Heart right ventricle (tissue), 16 donors: ENCODE results near the gene OLFM1. TPM values are rescaled to one million over a fixed set of nuclear protein-coding genes. Genes with fewer than 3 reads are reported as not detected.

Experiments
- ATAC-seq, 8 donors: fragments of 200-7000 bp; cut with Tn5 transposase; one replicate each; pipeline ENCODE4 v1.9.1; 2020; ENCODE audit warnings: mild to moderate bottlenecking in 8 of 8, moderate library complexity in 8 of 8, moderate number of reproducible peaks in 1 of 8
- DNase-seq, 2 donors: peaks; one replicate each; pipeline ENCODE4 v3.0.0-alpha.2; 2020
- H3K27ac ChIP-seq, 10 donors: fragments of 200-600 bp; sonication (generic) in 2 of 10; one replicate each; pipeline versions ENCODE4 v1.5.0 to v1.8.0; 2020 to 2022; ENCODE audit warnings: mild to moderate bottlenecking in 3 of 10
- H3K27me3 ChIP-seq, 7 donors: fragments of 200-600 bp; one replicate each; pipeline ENCODE4 v1.8.0; 2021 to 2022; ENCODE audit warnings: mild to moderate bottlenecking in 2 of 7
- H3K36me3 ChIP-seq, 9 donors: fragments of 200-600 bp; sonication (generic) in 1 of 9; one replicate each; pipeline versions ENCODE4 v1.5.0 to v1.8.0; 2020 to 2022; ENCODE audit warnings: mild to moderate bottlenecking in 2 of 9
- H3K4me1 ChIP-seq, 9 donors: fragments of 200-600 bp; sonication (generic) in 1 of 9; one replicate each; pipeline versions ENCODE4 v1.5.0 to v1.8.0; 2020 to 2022; ENCODE audit warnings: mild to moderate bottlenecking in 4 of 9
- H3K4me3 ChIP-seq, 10 donors: fragments of 200-600 bp; sonication (generic) in 2 of 10; one replicate each; pipeline versions ENCODE4 v1.5.0 to v1.8.0; 2020 to 2022; ENCODE audit warnings: mild to moderate bottlenecking in 7 of 10, moderate library complexity in 2 of 10
- H3K9me3 ChIP-seq, 11 donors: fragments of 200-600 bp in 10 of 11; sonication (generic) in 2 of 11; one replicate each; pipeline versions ENCODE4 v1.5.0 to v1.8.0; 2013 to 2022; ENCODE audit warnings: mild to moderate bottlenecking in 2 of 11, control low read depth in 1 of 11, moderate library complexity in 1 of 11
- CTCF ChIP-seq, 9 donors: fragments of 200-600 bp; sonication (generic) in 2 of 9; IDR thresholded peaks; one replicate each; pipeline versions ENCODE4 v1.5.0 to v1.8.0; 2021 to 2022; ENCODE audit warnings: antibody characterized with exemption in 9 of 9, mild to moderate bottlenecking in 5 of 9, moderate library complexity in 1 of 9
- WGBS, 2 donors: extraction: QIAGEN DNeasy Blood & Tissue Kit; methylation state at CpG; one replicate each; pipeline ENCODE4 v1.1.7; 2013; ENCODE audit warnings: inconsistent platforms in 1 of 2; 5-methylcytosine and 5-hydroxymethylcytosine counted together
- intact Hi-C, 10 donors: fragments of 100-400 bp; cut with DNase I; formaldehyde crosslinking; loops; one replicate each; pipeline versions ENCODE4 v1.11.1 to v1.14.2; 2022
- polyA plus RNA-seq, 2 donors: library from polyadenylated mRNA; stranded (reverse); fragments of 200-250 nt; gene quantifications; one replicate each; pipeline ENCODE4 v1.2.3, GENCODE V29; 2013
- total RNA-seq, 10 donors: library from RNA; stranded (reverse); fragmentation: NEBNext Ultra II Directional in 3 of 10; extraction: Animal tissue kit (Norgen Biotek cat#: 25700) in 3 of 10; gene quantifications; one replicate each; pipeline versions ENCODE4 v1.2.1 to v1.2.4, GENCODE V29; 2021 to 2023
- donor health status: Arrhythmogenic right ventricular cardiomyopathy.
- donor health status: ischemic (EF 13 %, LVEDD 7.1; RV severe dilation, severe dysfunction).
- donor health status: healthy with polysubstance abuse.
- donor health status: DM: no; HTN: yes; CAD: no.
- donor health status: DM: no; HTN: no; CAD: no.
- donor health status: ischemic (EF 25% LVEDD 6.9; RV normal size, moderate dysfunction).
- donor health status: ischemic (EF 25% LVEDD 5.7; RV mildly dilated, moderate dysfunction).
- donor health status: healthy.
- donor health status: DM: yes; HTN: yes; CAD: no.
- donor health status: Ischemic cardiomyopathy.
- donor health status: ischemic (EF 35%, LVEDD 5.7; RV mildly dilated, moderate dysfunction).
- donor health status: nonischemic (EF 11% LVEDD 7.7; RV severe dilation, severe dysfunction).
- donor health status: DM: yes; HTN: yes; CAD: no.
- donor health status: PGD.
- donor health status: ischemic (EF 29% LVEDD 5.4; RV normal size, mild dysfunction).
- donor health status: nonischemic (EF 23%, LVEDD 6.1; RV moderate dilation, normal function).

Gene OLFM1
- total and polyA plus RNA-seq, 12 donors, result 3.3 to 14.9 (median 6.5) TPM

- no peak overlapping the region for H3K27ac ChIP-seq
- no peak for TF ChIP-seq CTCF (IDR thresholded peaks at IDR 0.05)
- 78 to 80% methylated on average over 9 of the region's 9 CpGs for WGBS, 2 donors
- DNase-seq (no peak), ATAC-seq (no peak)
- H3K4me3 ChIP-seq, result no peak overlapping the region
- intact Hi-C loops, result no loop called here
- H3K4me1 ChIP-seq, result no peaks in the 10 kb centered on the region
- H3K36me3 ChIP-seq, result peaks cover 0 to 6% (median 0%) of the 10 kb centered on the region in 9 donors
- H3K9me3 ChIP-seq, result peaks cover 0 to 9% (median 0%) of the 10 kb centered on the region in 11 donors
- H3K27me3 ChIP-seq, result peaks cover 0 to 1% (median 0%) of the 10 kb centered on the region in 7 donors
Measured at GRCh38 chr9:135116881-135117280, 29.4 kb downstream of the OLFM1 start.

GRCh38 chr9:135117281-135117680 lies 29.8 kb downstream of the OLFM1 start:
- WGBS, 2 donors, result 73% methylated on average over 12 of the region's 12 CpGs
- no peaks in the 10 kb centered on the region for H3K27me3 ChIP-seq
- H3K4me1 ChIP-seq, result no peaks in the 10 kb centered on the region
- peaks cover 0 to 9% (median 0%) of the 10 kb centered on the region in 11 donors for H3K9me3 ChIP-seq
- TF ChIP-seq CTCF (IDR thresholded peaks at IDR 0.05), result no peak
- intact Hi-C loops, result no loop called here
- no peak for ATAC-seq
- no peak overlapping the region for H3K4me3 ChIP-seq
- no peak overlapping the region for H3K27ac ChIP-seq
- DNase-seq, result no peak
- H3K36me3 ChIP-seq, result peaks cover 0 to 6% (median 0%) of the 10 kb centered on the region in 9 donors

- Histone ChIP-seq H3K9me3 (peaks cover 0 to 9% (median 0%) of the 10 kb centered on the region in 11 donors), H3K27ac (no peak overlapping the region)
- no peak for DNase-seq
Measured at GRCh38 chr9:135119496-135120064, 32.1 kb downstream of the OLFM1 start.

GRCh38 chr9:135120249-135120648 lies 32.8 kb downstream of the OLFM1 start:
- Histone ChIP-seq H3K36me3 (peaks cover 0 to 6% (median 0%) of the 10 kb centered on the region in 9 donors), H3K4me1 (peaks cover 0 to 5% (median 0%) of the 10 kb centered on the region in 9 donors), H3K9me3 (peaks cover 0 to 9% (median 0%) of the 10 kb centered on the region in 11 donors), H3K27me3 (peaks cover 0 to 5% (median 0%) of the 10 kb centered on the region in 7 donors), H3K27ac (no peak overlapping the region), H3K4me3 (no peak overlapping the region)
- TF ChIP-seq CTCF (IDR thresholded peaks at IDR 0.05), result no peak
- intact Hi-C loops, result no loop called here
- WGBS, 2 donors, result 95% methylated on average over 23 of the region's 23 CpGs
- ATAC-seq, result no peak
- no peak for DNase-seq

More at GRCh38 chr9:135119496-135120064, 32.1 kb downstream of the OLFM1 start:
- no peak overlapping the region for H3K4me3 ChIP-seq
- ATAC-seq, result no peak
- H3K27me3 ChIP-seq, result peaks cover 0 to under 1% (median 0%) of the 10 kb centered on the region in 7 donors
- H3K36me3 ChIP-seq, result peaks cover 0 to 6% (median 0%) of the 10 kb centered on the region in 9 donors
- TF ChIP-seq CTCF (IDR thresholded peaks at IDR 0.05), result no peak
- intact Hi-C loops, result no loop called here
- 96 to 98% methylated on average over 30 of the region's 30 CpGs for WGBS, 2 donors
- peaks cover 0 to 5% (median 0%) of the 10 kb centered on the region in 9 donors for H3K4me1 ChIP-seq
